ENCODE results near the gene FAM20C. TPM values are rescaled to one million over a fixed set of nuclear protein-coding genes. Genes with fewer than 3 reads are reported as not detected.

The FAM20C gene
- total and polyA plus RNA-seq, 2 of the 8 experiments (the other 6 are each of a cell fraction or from before 2014, with no cell fraction given), result 9.5 to 34.8 TPM

GRCh38 chr7:216360-217300 is 24.3 kb downstream of the FAM20C start:
- ChIA-PET POLR2A (ENCODE audit: partially characterized antibody) (interaction anchor here (0.7 to 1.4 kb wide), 3 partner anchors 12 to 68 kb away, joined by 3 to 7 read pairs (median 3); no protein-coding TSS in a partner anchor), CTCF (ENCODE audit: partially characterized antibody) (interaction anchor here (0.6 to 2.5 kb wide), 11 partner anchors 8 to 96 kb away, joined by 3 to 13 read pairs (median 3); no protein-coding TSS in a partner anchor)
- Histone ChIP-seq H2BK120ac (replicated peaks; ENCODE audit: low read depth, low read length) (no peak overlapping the region), H4K91ac (replicated peaks; ENCODE audit: insufficient read length, low read length) (no peak overlapping the region), H3K18ac (ENCODE audit: extremely low read depth, low read length) (no peak overlapping the region), H2BK20ac (ENCODE audit: low read length) (no peak overlapping the region), H2AFZ (ENCODE audit: low read length) (no peak overlapping the region), H3K4ac (replicated peaks; ENCODE audit: insufficient read length, low read depth, low read length) (no peak overlapping the region), H3K4me1 (replicated peaks in 1 of 4; ENCODE audit: control insufficient read depth in 3 of 4, insufficient read depth in 4 of 4, low read length in 3 of 4) (peaks cover 0 to 12% (median 6%) of the 10 kb centered on the region in 4 experiments; a peak in 5 of 7 replicates), H3K56ac (replicated peaks; ENCODE audit: insufficient read length, low read depth, low read length) (no peak overlapping the region), H3K27me3 (replicated peaks in 1 of 4; ENCODE audit: control insufficient read depth in 3 of 4, extremely low read depth in 1 of 4, insufficient read depth in 3 of 4, low read length in 3 of 4) (no peaks in the 10 kb centered on the region), H3K9ac (replicated peaks in 1 of 4; ENCODE audit: extremely low read depth in 1 of 4, low read depth in 3 of 4, low read length in 3 of 4) (no peak overlapping the region), H2AK5ac (ENCODE audit: low read depth, low read length) (no peak overlapping the region), H2BK12ac (ENCODE audit: low read depth, low read length) (no peak overlapping the region), H2BK5ac (ENCODE audit: low read depth, low read length) (no peak overlapping the region), H3K23ac (ENCODE audit: insufficient read length) (no peak overlapping the region), H3K9me3 (ENCODE audit: insufficient read depth in 2 of 2, low read depth in 1 of 2, low read length in 1 of 2) (no peaks in the 10 kb centered on the region), H4K5ac (ENCODE audit: insufficient read length, low read depth, low read length) (no peak overlapping the region), H3K36me3 (ENCODE audit: control insufficient read depth in 2 of 4, insufficient read depth in 4 of 4, low read length in 3 of 4) (peaks cover 0 to 7% (median 3%) of the 10 kb centered on the region in 4 experiments; a peak in 3 of 8 replicates), H3K4me2 (ENCODE audit: insufficient read depth in 1 of 2, low read depth in 2 of 2, low read length in 2 of 2) (no peak overlapping the region), H3K79me1 (ENCODE audit: low read depth, low read length) (peaks cover 6% of the 10 kb centered on the region), H3K14ac (ENCODE audit: insufficient read length) (no peak overlapping the region), H3K4me3 (ENCODE audit: extremely low read depth in 1 of 4, insufficient read depth in 2 of 4, low read depth in 3 of 4, low read length in 4 of 4) (no peak overlapping the region), H4K20me1 (replicated peaks in 1 of 2; ENCODE audit: control insufficient read depth in 1 of 2, insufficient read depth in 2 of 2, low read length in 2 of 2) (peaks cover 0 to 12% of the 10 kb centered on the region in 2 experiments), H3K23me2 (ENCODE audit: low read depth, low read length) (no peaks in the 10 kb centered on the region), H3K27ac (ENCODE audit: low read depth, low read length) (no peak overlapping the region; the same call in 1 of the 2 replicates), H4K8ac (ENCODE audit: extremely low read depth, insufficient read depth, low read length) (no peak overlapping the region; the same call in none of the 2 replicates), H2BK15ac (ENCODE audit: low read length) (no peak overlapping the region), H3K79me2 (ENCODE audit: control insufficient read depth in 1 of 2, insufficient read depth in 2 of 2, low read length in 2 of 2) (peaks cover 0 to 14% of the 10 kb centered on the region in 2 experiments; a peak in 1 of 4 replicates)
- WGBS, 2 experiments (ENCODE audit: extremely low coverage in 1 of 2, insufficient coverage in 1 of 2, insufficient read length in 1 of 2, insufficient replicate concordance in 2 of 2, low coverage in 1 of 2, low lambda C conversion rate in 2 of 2, missing lambda C conversion rate in 1 of 2), result 87% methylated on average over 23 of the region's 24 CpGs; no CpG with 5 or more reads in 1 of the 2 experiments
- DNase-seq (ENCODE audit: low read depth in 1 of 2, low spot score in 2 of 2) (no peak), FAIRE-seq (no peak)
- TF ChIP-seq SIRT6 (IDR thresholded peaks at IDR 0.05; ENCODE audit: low read length), result no peak
- TF ChIP-seq POU5F1 (IDR thresholded peaks at IDR 0.05; ENCODE audit: low read depth, low read length), result no peak
- no peak for TF ChIP-seq EGR1 (IDR thresholded peaks at IDR 0.05; ENCODE audit: borderline replicate concordance, low read depth, low read length)
- no peak for TF ChIP-seq POLR2A (IDR thresholded peaks at IDR 0.05; ENCODE audit: control extremely low read depth in 1 of 2, low read depth in 2 of 2, low read length in 2 of 2)
- TF ChIP-seq CBX5 (IDR thresholded peaks at IDR 0.05; ENCODE audit: low read depth, low read length), result no peak
- TF ChIP-seq SIX5 (IDR thresholded peaks at IDR 0.05; ENCODE audit: low read depth, low read length), result no peak
